Loucy (cell line): ENCODE results near the gene ADGRD1.

Experiments used
- EZH2phosphoT487 ChIP-seq: fragments of 200-600 bp; IDR thresholded peaks from 2 replicates; pipeline ENCODE4 v1.6.1; 2018; ENCODE audit warnings: antibody characterized with exemption, mild to moderate bottlenecking, moderate library complexity, borderline replicate concordance
- TF ChIP-seq, protein P1 (sequence below): fragments of 200-600 bp; sonication (generic); conservative IDR thresholded peaks from 2 replicates; pipeline ENCODE4 v1.5.1; 2014; ENCODE audit warnings: mild to moderate bottlenecking, antibody characterized with exemption, low read length

DNA sequence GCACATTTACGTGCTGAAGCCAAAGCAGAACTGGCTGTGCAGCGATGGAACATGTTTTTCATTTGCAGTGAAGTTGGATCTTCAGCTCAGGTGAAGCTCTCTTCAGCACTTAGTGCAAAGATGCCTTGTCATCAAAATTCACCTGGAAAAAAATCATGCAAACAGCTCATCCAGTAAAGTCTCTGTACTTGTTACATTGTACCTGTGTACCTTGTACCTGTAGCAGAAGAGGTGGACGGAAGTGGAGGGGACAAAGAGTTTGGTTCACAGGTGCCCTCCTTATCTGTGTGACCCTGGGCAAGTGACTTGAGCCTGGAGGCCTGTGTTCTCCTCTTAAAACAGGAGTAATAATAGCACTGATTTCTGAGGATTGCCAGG is 54.0 kb downstream of the ADGRD1 start:
- TF ChIP-seq, protein P1, sequence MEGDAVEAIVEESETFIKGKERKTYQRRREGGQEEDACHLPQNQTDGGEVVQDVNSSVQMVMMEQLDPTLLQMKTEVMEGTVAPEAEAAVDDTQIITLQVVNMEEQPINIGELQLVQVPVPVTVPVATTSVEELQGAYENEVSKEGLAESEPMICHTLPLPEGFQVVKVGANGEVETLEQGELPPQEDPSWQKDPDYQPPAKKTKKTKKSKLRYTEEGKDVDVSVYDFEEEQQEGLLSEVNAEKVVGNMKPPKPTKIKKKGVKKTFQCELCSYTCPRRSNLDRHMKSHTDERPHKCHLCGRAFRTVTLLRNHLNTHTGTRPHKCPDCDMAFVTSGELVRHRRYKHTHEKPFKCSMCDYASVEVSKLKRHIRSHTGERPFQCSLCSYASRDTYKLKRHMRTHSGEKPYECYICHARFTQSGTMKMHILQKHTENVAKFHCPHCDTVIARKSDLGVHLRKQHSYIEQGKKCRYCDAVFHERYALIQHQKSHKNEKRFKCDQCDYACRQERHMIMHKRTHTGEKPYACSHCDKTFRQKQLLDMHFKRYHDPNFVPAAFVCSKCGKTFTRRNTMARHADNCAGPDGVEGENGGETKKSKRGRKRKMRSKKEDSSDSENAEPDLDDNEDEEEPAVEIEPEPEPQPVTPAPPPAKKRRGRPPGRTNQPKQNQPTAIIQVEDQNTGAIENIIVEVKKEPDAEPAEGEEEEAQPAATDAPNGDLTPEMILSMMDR, result no peak
- no peak for TF ChIP-seq EZH2phosphoT487
